Measurements from ENCODE around the gene BIK. TPM values are rescaled to one million over a fixed set of nuclear protein-coding genes. Genes with fewer than 3 reads are reported as not detected.

Gene BIK, protein sequence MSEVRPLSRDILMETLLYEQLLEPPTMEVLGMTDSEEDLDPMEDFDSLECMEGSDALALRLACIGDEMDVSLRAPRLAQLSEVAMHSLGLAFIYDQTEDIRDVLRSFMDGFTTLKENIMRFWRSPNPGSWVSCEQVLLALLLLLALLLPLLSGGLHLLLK
- total RNA-seq: not detected

DNA sequence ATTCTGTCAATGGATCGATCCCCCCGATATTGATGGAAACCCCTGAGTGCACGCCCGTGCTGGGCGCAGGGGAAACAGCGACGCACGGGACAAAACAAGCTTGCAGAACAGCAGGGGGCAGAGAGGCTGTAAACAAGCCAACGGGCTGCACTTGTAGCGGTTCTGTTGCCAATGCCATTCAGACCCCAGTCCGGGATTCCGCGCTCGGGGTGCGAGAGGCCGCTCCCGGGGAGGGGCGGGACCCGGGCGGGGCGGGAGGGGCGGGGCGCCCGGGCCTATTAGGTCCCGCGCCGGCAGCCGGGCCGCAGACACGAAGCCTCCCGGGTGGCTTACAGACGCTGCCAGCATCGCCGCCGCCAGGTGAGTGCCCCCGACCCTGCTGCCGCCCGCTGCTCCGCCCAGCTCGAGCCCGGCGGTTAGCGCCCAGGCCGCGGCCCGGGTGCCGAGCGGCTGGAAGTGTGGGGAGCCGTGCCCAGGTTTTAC, at the start of gene BIK:
Gene BIK (plus strand): TSS at position 307 of the 483 bp plus-strand sequence. CDS start 13,273 bp downstream, outside the sequence.
- H3K36me3 ChIP-seq: no peaks in the 10 kb centered on the region
- no peak for DNase-seq (ENCODE audit: extremely low spot score in 2 of 2)
- H3K4me1 ChIP-seq: peaks cover 26% of the 10 kb centered on the region
- H3K9me3 ChIP-seq: no peaks in the 10 kb centered on the region
- H3K27me3 ChIP-seq: no peaks in the 10 kb centered on the region
- peak within 1 kb of the TSS; percentile 52 to 58 for H3K4me3 ChIP-seq
- TF ChIP-seq POLR2A (IDR thresholded peaks at IDR 0.05): no peak
- TF ChIP-seq, protein P1, sequence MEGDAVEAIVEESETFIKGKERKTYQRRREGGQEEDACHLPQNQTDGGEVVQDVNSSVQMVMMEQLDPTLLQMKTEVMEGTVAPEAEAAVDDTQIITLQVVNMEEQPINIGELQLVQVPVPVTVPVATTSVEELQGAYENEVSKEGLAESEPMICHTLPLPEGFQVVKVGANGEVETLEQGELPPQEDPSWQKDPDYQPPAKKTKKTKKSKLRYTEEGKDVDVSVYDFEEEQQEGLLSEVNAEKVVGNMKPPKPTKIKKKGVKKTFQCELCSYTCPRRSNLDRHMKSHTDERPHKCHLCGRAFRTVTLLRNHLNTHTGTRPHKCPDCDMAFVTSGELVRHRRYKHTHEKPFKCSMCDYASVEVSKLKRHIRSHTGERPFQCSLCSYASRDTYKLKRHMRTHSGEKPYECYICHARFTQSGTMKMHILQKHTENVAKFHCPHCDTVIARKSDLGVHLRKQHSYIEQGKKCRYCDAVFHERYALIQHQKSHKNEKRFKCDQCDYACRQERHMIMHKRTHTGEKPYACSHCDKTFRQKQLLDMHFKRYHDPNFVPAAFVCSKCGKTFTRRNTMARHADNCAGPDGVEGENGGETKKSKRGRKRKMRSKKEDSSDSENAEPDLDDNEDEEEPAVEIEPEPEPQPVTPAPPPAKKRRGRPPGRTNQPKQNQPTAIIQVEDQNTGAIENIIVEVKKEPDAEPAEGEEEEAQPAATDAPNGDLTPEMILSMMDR (IDR thresholded peaks at IDR 0.05): no peak
- H3K27ac ChIP-seq: peak within 1 kb of the TSS; percentile 30
- intact Hi-C loops (cut with DNase I): no loop called here

DNA sequence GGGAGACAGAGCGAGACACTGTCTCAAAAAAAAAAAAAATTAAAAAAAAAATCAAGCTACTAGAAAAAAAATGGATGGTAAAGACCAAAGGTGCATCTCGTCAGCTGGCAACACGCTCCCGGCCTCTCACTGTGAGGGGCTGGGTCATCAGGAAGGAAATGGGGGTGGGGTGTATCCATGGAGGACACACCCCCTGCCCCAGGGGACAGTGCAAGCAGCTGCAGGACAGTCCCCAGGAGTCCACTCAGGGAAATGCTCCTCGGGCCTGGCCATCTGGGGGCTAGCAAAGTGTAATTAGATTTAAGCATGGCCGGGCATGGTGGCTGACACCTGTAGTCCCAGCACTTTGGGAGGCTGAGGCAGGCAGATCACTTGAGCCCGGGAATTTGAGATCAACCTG, 44.4 kb upstream of the BIK start:
- Histone ChIP-seq H3K4me1 (no peaks in the 10 kb centered on the region), H3K27me3 (no peaks in the 10 kb centered on the region), H3K9me3 (no peaks in the 10 kb centered on the region), H3K4me3 (no peak overlapping the region), H3K36me3 (peaks cover 0 to 14% of the 10 kb centered on the region in 2 donors), H3K27ac (no peak overlapping the region)
- intact Hi-C loops (cut with DNase I): no loop called here
- no peak for DNase-seq (ENCODE audit: extremely low spot score in 2 of 2)
- TF ChIP-seq POLR2A (IDR thresholded peaks at IDR 0.05): no peak
- TF ChIP-seq, protein P1 (IDR thresholded peaks at IDR 0.05): no peak
- TF ChIP-seq POLR2AphosphoS5 (IDR thresholded peaks at IDR 0.05; ENCODE audit: insufficient read depth in 1 of 2, low read depth in 1 of 2): no peak

DNA sequence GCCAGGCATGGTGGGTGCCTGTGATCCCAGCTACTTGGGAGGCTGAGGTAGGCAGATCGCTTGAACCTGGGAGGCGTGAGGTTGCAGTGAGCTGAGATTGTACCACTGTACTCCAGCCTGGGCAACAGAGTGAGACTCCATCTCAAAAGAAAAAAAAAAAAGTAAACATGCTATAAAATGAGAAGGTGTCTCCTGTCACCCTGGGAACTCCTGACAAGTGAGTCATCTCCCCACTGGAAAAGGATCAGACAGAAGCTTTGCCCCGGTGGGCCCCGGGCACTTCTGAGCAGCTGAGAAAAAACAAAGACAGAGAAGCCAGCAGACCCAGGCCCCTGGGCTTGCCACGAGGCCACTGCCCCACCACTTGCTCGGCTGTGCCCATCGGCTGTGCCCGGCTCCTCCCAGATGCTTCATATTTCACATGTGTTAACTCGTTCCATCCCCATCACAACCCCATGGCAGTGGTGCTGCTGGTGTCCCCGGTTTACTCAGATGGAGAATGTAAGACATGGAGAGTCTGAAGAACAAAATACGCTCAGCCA, 43.6 kb upstream of the BIK start:
- Histone ChIP-seq H3K9me3 (no peaks in the 10 kb centered on the region), H3K36me3 (peaks cover 0 to 9% of the 10 kb centered on the region in 2 donors), H3K27ac (peak overlapping the region; percentile 58), H3K27me3 (no peaks in the 10 kb centered on the region), H3K4me1 (no peaks in the 10 kb centered on the region), H3K4me3 (no peak overlapping the region)
- intact Hi-C loops (cut with DNase I): no loop called here
- TF ChIP-seq POLR2A (IDR thresholded peaks at IDR 0.05): no peak
- no peak for TF ChIP-seq POLR2AphosphoS5 (IDR thresholded peaks at IDR 0.05; ENCODE audit: insufficient read depth in 1 of 2, low read depth in 1 of 2)
- TF ChIP-seq, protein P1 (IDR thresholded peaks at IDR 0.05): no peak
- DNase-seq (ENCODE audit: extremely low spot score in 2 of 2): no peak

DNA sequence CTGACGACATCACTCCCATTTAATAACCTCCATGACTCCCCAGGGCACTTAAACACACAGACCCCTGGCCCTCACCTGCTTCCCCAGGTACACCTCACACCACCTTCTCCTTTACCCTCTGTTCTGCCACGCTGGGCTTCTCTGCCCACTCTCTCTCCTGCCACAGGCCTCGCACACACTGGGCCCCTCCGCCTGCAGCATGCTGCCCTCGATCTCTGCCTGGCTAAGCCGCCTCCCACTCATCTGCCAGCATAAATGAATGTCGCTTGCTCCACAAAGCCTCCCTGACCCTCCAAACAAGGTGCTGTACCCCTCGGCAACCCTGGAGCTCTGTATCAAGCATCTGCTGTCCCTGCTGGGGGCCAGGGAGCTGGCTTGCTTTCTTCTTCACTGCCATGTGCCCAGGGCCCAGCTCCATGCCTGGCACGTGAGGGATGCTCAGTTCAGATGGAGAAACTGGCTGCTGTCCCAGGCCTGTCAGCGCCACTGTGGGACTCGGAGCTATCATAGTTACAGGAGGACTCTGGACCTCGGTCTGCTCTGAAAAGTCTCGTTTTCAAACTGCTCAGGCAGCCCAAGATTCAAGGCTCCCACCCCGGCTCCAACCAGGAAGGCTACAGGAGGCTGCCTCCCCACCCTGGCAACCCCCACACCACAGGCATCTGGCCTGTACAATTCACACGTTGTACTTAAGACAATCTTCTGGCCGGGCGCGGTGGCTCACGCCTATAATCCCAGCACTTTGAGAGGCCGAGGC, 33.3 kb upstream of the BIK start:
- Histone ChIP-seq H3K27ac (no peak overlapping the region), H3K36me3 (no peaks in the 10 kb centered on the region), H3K27me3 (no peaks in the 10 kb centered on the region), H3K9me3 (no peaks in the 10 kb centered on the region), H3K4me3 (no peak overlapping the region), H3K4me1 (peaks cover 7% of the 10 kb centered on the region)
- TF ChIP-seq POLR2A (IDR thresholded peaks at IDR 0.05) (no peak), POLR2AphosphoS5 (IDR thresholded peaks at IDR 0.05; ENCODE audit: insufficient read depth in 1 of 2, low read depth in 1 of 2) (no peak)
- TF ChIP-seq, protein P1 (IDR thresholded peaks at IDR 0.05): no peak
- DNase-seq (ENCODE audit: extremely low spot score in 2 of 2): no peak
- intact Hi-C loops (cut with DNase I): no loop called here

DNA sequence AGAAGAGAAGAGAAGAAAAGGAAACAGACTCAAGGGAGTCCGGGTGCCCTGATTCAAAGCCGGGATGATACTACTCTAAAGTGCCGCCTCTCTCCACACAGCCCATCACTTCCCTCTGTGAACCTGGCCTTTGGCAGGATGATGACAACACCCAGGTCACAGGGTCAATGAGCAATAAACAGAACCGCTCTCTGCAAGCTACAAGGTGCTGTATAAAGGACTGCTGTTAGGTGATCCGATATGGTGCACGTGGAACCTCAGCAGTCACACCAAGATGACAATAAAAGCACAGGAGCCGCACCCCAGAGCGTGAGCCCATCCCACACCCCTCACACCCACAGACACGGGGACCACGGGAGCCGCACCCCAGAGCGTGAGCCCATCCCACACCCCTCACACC, 32.0 kb upstream of the BIK start:
- no peaks in the 10 kb centered on the region for H3K9me3 ChIP-seq
- H3K4me3 ChIP-seq: no peak overlapping the region
- no peaks in the 10 kb centered on the region for H3K27me3 ChIP-seq
- H3K4me1 ChIP-seq: peaks cover 7% of the 10 kb centered on the region
- no peaks in the 10 kb centered on the region for H3K36me3 ChIP-seq
- TF ChIP-seq POLR2A (IDR thresholded peaks at IDR 0.05) (no peak), POLR2AphosphoS5 (IDR thresholded peaks at IDR 0.05; ENCODE audit: insufficient read depth in 1 of 2, low read depth in 1 of 2) (no peak)
- TF ChIP-seq, protein P1 (IDR thresholded peaks at IDR 0.05): no peak
- intact Hi-C loops (cut with DNase I): no loop called here
- DNase-seq (ENCODE audit: extremely low spot score in 2 of 2): no peak
- H3K27ac ChIP-seq: no peak overlapping the region

All from vagina (tissue), 2 donors.